Thoracic aorta (tissue), 2 donors: Measurements from ENCODE around the gene CPEB3. TPM values are rescaled to one million over a fixed set of nuclear protein-coding genes. Genes with fewer than 3 reads are reported as not detected.

ENCODE experiments used
- ATAC-seq: fragments of 150-250 bp; one replicate; pipeline ENCODE4 v1.8.0; 2017; ENCODE audit warnings: low read depth; ENCODE audit not compliant: insufficient number of reproducible peaks, low FRiP score
- DNase-seq: peaks from one replicate; pipeline ENCODE4 v3.0.0-alpha.2; 2020; ENCODE audit warnings: low spot score
- H3K27ac ChIP-seq, 2 donors: fragments of 200-600 bp; sonication (generic); 1 replicate in 1 of 2; 2 replicates in 1 of 2; pipeline ENCODE4 v1.5.1; 2016; ENCODE audit warnings: mild to moderate bottlenecking in 2 of 2, moderate library complexity in 2 of 2
- H3K27me3 ChIP-seq: fragments of 200-600 bp; sonication (generic); replicated peaks from 2 replicates; pipeline ENCODE4 v1.6.0; 2016; ENCODE audit warnings: mild to moderate bottlenecking; ENCODE audit not compliant: insufficient read depth
- H3K36me3 ChIP-seq: fragments of 200-600 bp; sonication (generic); one replicate; pipeline ENCODE4 v1.5.1; 2016
- H3K4me1 ChIP-seq, 2 donors: fragments of 200-600 bp; sonication (generic); 1 replicate in 1 of 2; 2 replicates in 1 of 2; pipeline versions ENCODE4 v1.5.1 to v1.6.0; 2016; ENCODE audit warnings: low read depth in 2 of 2, mild to moderate bottlenecking in 1 of 2; ENCODE audit not compliant: control insufficient read depth in 1 of 2
- H3K4me3 ChIP-seq: fragments of 200-600 bp; sonication (generic); 2 replicates; pipeline ENCODE4 v1.5.1; 2016; ENCODE audit warnings: mild to moderate bottlenecking
- H3K9me3 ChIP-seq: fragments of 200-600 bp; sonication (generic); 2 replicates; pipeline ENCODE4 v1.5.1; 2016
- CTCF ChIP-seq: fragments of 200-600 bp; sonication (generic); IDR thresholded peaks from one replicate; pipeline ENCODE4 v1.5.1; 2019; ENCODE audit warnings: antibody characterized with exemption
- total RNA-seq, 2 donors: library from RNA; depleted of rRNA; stranded (reverse); fragments of >200 nt; gene quantifications; one replicate each; pipeline versions ENCODE4 v1.1.0 to v1.2.3, GENCODE V29; 2016

The CPEB3 gene
- total RNA-seq, 2 donors from 2014 or later: 6.8 to 12.2 TPM

- H3K9me3 ChIP-seq: no peaks in the 10 kb centered on the region
- ATAC-seq (no peak), DNase-seq (no peak)
- H3K36me3 ChIP-seq: no peaks in the 10 kb centered on the region
- no peak for TF ChIP-seq CTCF
- H3K4me3 ChIP-seq: no peak overlapping the region
- H3K4me1 ChIP-seq: peaks cover 6 to 52% of the 10 kb centered on the region in 2 donors
- no peak overlapping the region for H3K27ac ChIP-seq
- no peaks in the 10 kb centered on the region for H3K27me3 ChIP-seq
Observed at GRCh38 chr10:92113911-92114600, 176.8 kb downstream of the CPEB3 start.

- Histone ChIP-seq H3K9me3 (no peaks in the 10 kb centered on the region), H3K27me3 (no peaks in the 10 kb centered on the region), H3K4me3 (no peak overlapping the region), H3K36me3 (no peaks in the 10 kb centered on the region), H3K4me1 (peaks cover 16 to 68% of the 10 kb centered on the region in 2 donors), H3K27ac (no peak overlapping the region)
- no peak for ATAC-seq
- no peak for TF ChIP-seq CTCF
- DNase-seq: no peak
Observed at GRCh38 chr10:92112462-92112861, 178.4 kb downstream of the CPEB3 start.

- TF ChIP-seq CTCF: no peak
- Histone ChIP-seq H3K27me3 (no peaks in the 10 kb centered on the region), H3K36me3 (no peaks in the 10 kb centered on the region), H3K27ac (no peak overlapping the region), H3K4me3 (no peak overlapping the region), H3K9me3 (no peaks in the 10 kb centered on the region), H3K4me1 (peaks cover 19 to 72% of the 10 kb centered on the region in 2 donors)
- ATAC-seq (no peak), DNase-seq (no peak)
Observed at GRCh38 chr10:92111336-92111939, 179.4 kb downstream of the CPEB3 start.

GRCh38 chr10:92110039-92110794, 180.7 kb downstream of the CPEB3 start:
- Histone ChIP-seq H3K4me3 (no peak overlapping the region), H3K27ac (no peak overlapping the region), H3K36me3 (no peaks in the 10 kb centered on the region), H3K9me3 (no peaks in the 10 kb centered on the region), H3K4me1 (peaks cover 19 to 72% of the 10 kb centered on the region in 2 donors), H3K27me3 (no peaks in the 10 kb centered on the region)
- ATAC-seq: no peak
- no peak for DNase-seq
- TF ChIP-seq CTCF: no peak

GRCh38 chr10:92108747-92109146, 182.1 kb downstream of the CPEB3 start:
- ATAC-seq: no peak
- H3K4me1 ChIP-seq: peaks cover 19 to 69% of the 10 kb centered on the region in 2 donors
- H3K9me3 ChIP-seq: no peaks in the 10 kb centered on the region
- H3K27me3 ChIP-seq: no peaks in the 10 kb centered on the region
- no peak for DNase-seq
- no peak overlapping the region for H3K4me3 ChIP-seq
- TF ChIP-seq CTCF: no peak
- H3K27ac ChIP-seq: no peak overlapping the region
- no peaks in the 10 kb centered on the region for H3K36me3 ChIP-seq
